ENCODE data around the gene JAKMIP3.

DNA sequence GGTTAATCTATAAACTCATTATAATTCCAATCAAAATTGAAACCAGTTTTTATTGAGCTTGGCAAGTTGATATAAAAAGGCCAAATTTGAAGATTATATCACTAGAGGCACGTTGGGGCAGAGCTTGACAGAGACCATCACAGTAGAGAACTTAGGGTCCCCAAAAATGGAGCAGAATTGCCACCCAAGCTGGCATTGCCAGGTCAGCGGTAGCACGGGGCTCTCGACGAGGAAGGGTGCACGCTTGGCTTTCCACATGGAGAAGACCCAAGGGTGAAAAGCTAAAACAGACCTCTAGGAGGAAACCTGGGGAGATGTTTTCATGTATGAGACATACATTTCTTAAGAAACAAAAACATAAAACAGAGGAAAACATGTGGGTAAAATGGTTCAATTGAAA lies 4.3 kb upstream of the JAKMIP3 start:
- TF ChIP-seq POLR2AphosphoS5 (IDR thresholded peaks at IDR 0.05), result no peak
- no peak for TF ChIP-seq POLR2A (IDR thresholded peaks at IDR 0.05)

All from breast epithelium (tissue), 3 donors.